HEK293 (cell line): ENCODE results near the gene CYP27B1.

Experiments used
- CTCF ChIA-PET: fragments of 350-600 bp; formaldehyde crosslinking; extraction: SDS; loops from one replicate; lab custom pipeline; 2021; ENCODE audit warnings: antibody characterized with exemption; lab: Yijun Ruan, JAX
- POLR2A ChIA-PET: fragments of 300-600 bp; formaldehyde crosslinking; extraction: SDS; loops from one replicate; lab custom pipeline; 2020; ENCODE audit warnings: antibody characterized with exemption, inconsistent platforms; lab: Yijun Ruan, JAX
- H3K27ac ChIP-seq: fragments of 200-500 bp; sonication (Bioruptor generic); 2 replicates; pipeline ENCODE4 v1.5.1; 2014; ENCODE audit warnings: low read depth, low read length, control low read depth, inconsistent platforms; ENCODE audit errors: extremely low read depth
- H3K36me3 ChIP-seq, 2 experiments: fragments of 200-500 bp in 1 of 2; sonication (Bioruptor generic) in 1 of 2; 1 replicate in 1 of 2; 2 replicates in 1 of 2; pipeline ENCODE4 v1.5.1; 2014 to 2017; ENCODE audit warnings: inconsistent platforms in 2 of 2, low read length in 2 of 2; ENCODE audit not compliant: control insufficient read depth in 2 of 2, insufficient read depth in 1 of 2
- H3K4me1 ChIP-seq: fragments of 200-500 bp; sonication (Bioruptor generic); 2 replicates; pipeline ENCODE4 v1.5.1; 2014; ENCODE audit warnings: mild to moderate bottlenecking, low read length, inconsistent platforms; ENCODE audit not compliant: control insufficient read depth, insufficient read depth
- H3K4me3 ChIP-seq: 2 replicates; pipeline ENCODE4 v1.5.1; 2011; ENCODE audit warnings: low read depth, mild to moderate bottlenecking, control low read depth, low read length, moderate library complexity
- H3K9me3 ChIP-seq: fragments of 200-500 bp; sonication (Bioruptor generic); 2 replicates; pipeline ENCODE4 v1.5.1; 2014; ENCODE audit warnings: low read depth, low read length, inconsistent platforms; ENCODE audit not compliant: control insufficient read depth, insufficient read depth
- AEBP2 ChIP-seq: fragments of 450-650 bp; formaldehyde crosslinking; IDR thresholded peaks from 2 replicates; pipeline ENCODE4 v1.5.1; 2016; ENCODE audit warnings: missing biosample characterization, missing genetic modification characterization, borderline replicate concordance
- KLF9 ChIP-seq: fragments of 450-650 bp; formaldehyde crosslinking; IDR thresholded peaks from 2 replicates; pipeline ENCODE4 v1.5.1; 2016; ENCODE audit warnings: missing biosample characterization, missing genetic modification characterization, low read depth
- PRDM1 ChIP-seq: fragments of 450-650 bp; formaldehyde crosslinking; IDR thresholded peaks from 2 replicates; pipeline ENCODE4; 2016; ENCODE audit warnings: missing biosample characterization, missing genetic modification characterization
- SCRT1 ChIP-seq: fragments of 450-650 bp; formaldehyde crosslinking; IDR thresholded peaks from 2 replicates; pipeline ENCODE4 v1.5.1; 2016; ENCODE audit warnings: missing biosample characterization, missing genetic modification characterization, borderline replicate concordance
- SCRT2 ChIP-seq: fragments of 450-650 bp; formaldehyde crosslinking; IDR thresholded peaks from 2 replicates; pipeline ENCODE4 v1.5.1; 2016; ENCODE audit warnings: missing biosample characterization, missing genetic modification characterization
- ZBTB6 ChIP-seq: fragments of 450-650 bp; formaldehyde crosslinking; IDR thresholded peaks from 2 replicates; pipeline ENCODE4 v1.5.1; 2017; ENCODE audit warnings: missing biosample characterization, missing genetic modification characterization
- ZIC2 ChIP-seq: fragments of 450-650 bp; formaldehyde crosslinking; IDR thresholded peaks from 2 replicates; pipeline ENCODE4 v1.5.1; 2016; ENCODE audit warnings: missing biosample characterization, missing genetic modification characterization
- ZNF10 ChIP-seq: fragments of 450-650 bp; formaldehyde crosslinking; IDR thresholded peaks from 2 replicates; pipeline ENCODE4 v1.5.1; 2017; ENCODE audit warnings: missing biosample characterization, missing genetic modification characterization
- ZNF138 ChIP-seq: fragments of 450-650 bp; formaldehyde crosslinking; IDR thresholded peaks from 2 replicates; pipeline ENCODE4 v1.5.1; 2016; ENCODE audit warnings: missing biosample characterization, missing genetic modification characterization, borderline replicate concordance
- ZNF155 ChIP-seq: fragments of 450-650 bp; formaldehyde crosslinking; IDR thresholded peaks from 2 replicates; pipeline ENCODE4 v1.5.1; 2016; ENCODE audit warnings: missing biosample characterization, missing genetic modification characterization
- ZNF175 ChIP-seq: fragments of 450-650 bp; formaldehyde crosslinking; IDR thresholded peaks from 2 replicates; pipeline ENCODE4 v1.5.1; 2016; ENCODE audit warnings: missing biosample characterization, missing genetic modification characterization
- ZNF292 ChIP-seq: fragments of 450-650 bp; formaldehyde crosslinking; IDR thresholded peaks from 2 replicates; pipeline ENCODE4 v1.5.1; 2016; ENCODE audit warnings: low read depth, missing biosample characterization, missing genetic modification characterization, borderline replicate concordance
- ZNF394 ChIP-seq: fragments of 450-650 bp; formaldehyde crosslinking; IDR thresholded peaks from 2 replicates; pipeline ENCODE4 v1.5.1; 2016; ENCODE audit warnings: missing biosample characterization, missing genetic modification characterization, mild to moderate bottlenecking, moderate library complexity, borderline replicate concordance
- ZNF548 ChIP-seq: fragments of 450-650 bp; formaldehyde crosslinking; IDR thresholded peaks from 2 replicates; pipeline ENCODE4 v1.5.1; 2016; ENCODE audit warnings: missing biosample characterization, missing genetic modification characterization
- ZNF660 ChIP-seq: fragments of 450-650 bp; IDR thresholded peaks from 2 replicates; pipeline ENCODE4 v1.5.1; 2018; ENCODE audit warnings: missing biosample characterization, mild to moderate bottlenecking, missing genetic modification characterization
- ZNF677 ChIP-seq: fragments of 450-650 bp; IDR thresholded peaks from 2 replicates; pipeline ENCODE4 v1.5.0; 2018; ENCODE audit warnings: missing biosample characterization, mild to moderate bottlenecking, missing genetic modification characterization, moderate library complexity
- TF ChIP-seq, protein P1 (sequence below): fragments of 450-650 bp; formaldehyde crosslinking; IDR thresholded peaks from 2 replicates; pipeline ENCODE4 v1.5.1; 2016; ENCODE audit warnings: missing biosample characterization, missing genetic modification characterization

The CYP27B1 gene

GRCh38 chr12:57733928-57734327 lies 33.0 kb downstream of the CYP27B1 start:
- Histone ChIP-seq H3K4me1 (peaks cover 6% of the 10 kb centered on the region; the same call in 1 of the 2 replicates), H3K27ac (no peak overlapping the region), H3K36me3 (no peaks in the 10 kb centered on the region), H3K4me3 (no peak overlapping the region), H3K9me3 (no peaks in the 10 kb centered on the region)
- TF ChIP-seq ZNF175 (tag by site-specific recombination) (no peak), ZNF677 (tag by site-specific recombination) (no peak), ZNF155 (tag by site-specific recombination) (no peak), ZNF138 (no peak), ZNF10 (tag by site-specific recombination) (no peak), KLF9 (no peak), AEBP2 (tag by site-specific recombination) (no peak), ZNF394 (no peak), ZNF292 (no peak), ZNF548 (tag by site-specific recombination) (no peak), ZBTB6 (tag by site-specific recombination) (no peak), ZIC2 (tag by site-specific recombination) (no peak), ZNF660 (no peak)
- TF ChIP-seq, protein P1, sequence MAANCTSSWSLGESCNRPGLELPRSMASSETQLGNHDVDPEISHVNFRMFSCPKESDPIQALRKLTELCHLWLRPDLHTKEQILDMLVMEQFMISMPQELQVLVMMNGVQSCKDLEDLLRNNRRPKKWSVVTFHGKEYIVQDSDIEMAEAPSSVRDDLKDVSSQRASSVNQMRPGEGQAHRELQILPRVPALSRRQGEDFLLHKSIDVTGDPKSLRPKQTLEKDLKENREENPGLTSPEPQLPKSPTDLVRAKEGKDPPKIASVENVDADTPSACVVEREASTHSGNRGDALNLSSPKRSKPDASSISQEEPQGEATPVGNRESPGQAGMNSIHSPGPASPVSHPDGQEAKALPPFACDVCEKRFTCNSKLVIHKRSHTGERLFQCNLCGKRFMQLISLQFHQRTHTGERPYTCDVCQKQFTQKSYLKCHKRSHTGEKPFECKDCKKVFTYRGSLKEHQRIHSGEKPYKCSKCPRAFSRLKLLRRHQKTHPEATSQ (tag by site-specific recombination) = no peak
- ChIA-PET CTCF (interaction anchor here (2.7 to 4.8 kb wide), 3 partner anchors 9 to 151 kb away, joined by 7 to 55 read pairs (median 35); partner anchors contain the start of gene B4GALNT1), POLR2A (interaction anchor here (3.2 kb wide), 1 partner anchor 11 kb away, joined by 10 read pairs; the partner anchor contains the start of gene TSPAN31)

DNA sequence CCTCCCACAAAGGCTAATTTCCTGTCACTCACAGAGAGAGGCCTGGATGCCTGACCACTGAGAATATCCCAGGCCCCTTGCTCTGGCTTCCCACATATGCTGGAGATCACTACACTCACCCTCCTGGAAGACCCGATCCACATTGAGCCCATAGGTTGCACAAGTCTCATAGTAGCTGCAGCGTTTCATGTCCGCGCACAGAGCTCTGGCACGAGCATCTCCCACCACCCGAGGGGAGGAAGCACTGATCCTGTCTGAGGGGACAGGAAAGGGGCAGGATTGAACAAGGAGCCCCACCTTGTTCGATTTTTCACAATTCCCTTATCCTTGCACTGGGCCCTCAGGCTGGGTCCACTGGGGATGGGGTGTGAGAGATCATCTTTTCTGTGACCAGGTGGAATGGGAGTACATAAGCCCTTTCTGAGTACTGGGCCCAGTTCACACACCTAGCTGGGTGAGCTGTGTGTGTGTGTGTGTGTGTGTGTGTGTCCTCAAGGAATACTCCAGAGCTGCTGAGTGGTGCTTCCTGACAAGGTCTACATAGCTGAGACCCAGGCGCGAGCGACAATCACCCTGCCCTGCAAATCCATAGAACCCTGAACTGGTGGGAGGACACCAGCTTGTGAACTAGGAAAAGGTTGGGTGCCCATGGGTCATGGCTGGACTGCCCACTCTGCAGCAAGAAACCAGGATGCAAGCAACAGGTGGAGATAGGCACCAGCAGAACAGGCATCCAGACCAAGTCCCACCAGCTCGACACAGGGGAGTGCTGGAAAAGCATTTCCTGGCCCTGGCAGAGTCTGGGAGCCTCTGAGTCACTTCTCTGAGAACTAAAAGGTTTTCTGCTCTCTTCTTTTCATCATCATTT lies 33.9 kb downstream of the CYP27B1 start:
- POLR2A ChIA-PET = interaction anchor here (0.9 to 3.2 kb wide), 2 partner anchors 12 to 213 kb away, joined by 3 to 10 read pairs; partner anchors contain the start of genes DDIT3 and TSPAN31
- Histone ChIP-seq H3K36me3 (no peaks in the 10 kb centered on the region), H3K9me3 (no peaks in the 10 kb centered on the region), H3K4me3 (no peak overlapping the region), H3K4me1 (peaks cover 6% of the 10 kb centered on the region; the same call in 1 of the 2 replicates)
- CTCF ChIA-PET = interaction anchor here (0.9 to 2.7 kb wide), 2 partner anchors 27 to 100 kb away, joined by 4 to 7 read pairs; partner anchors contain the start of gene B4GALNT1
- TF ChIP-seq ZNF292 (no peak), SCRT2 (tag by site-specific recombination) (peak; percentile 95), SCRT1 (tag by site-specific recombination) (peak; percentile 82; the same call in 1 of the 2 replicates), PRDM1 (tag by site-specific recombination) (no peak)
- TF ChIP-seq, all 188 proteins: peak for 2
- H3K27ac ChIP-seq = no peak overlapping the region
